ENCODE data around the gene FAM76B.

DNA sequence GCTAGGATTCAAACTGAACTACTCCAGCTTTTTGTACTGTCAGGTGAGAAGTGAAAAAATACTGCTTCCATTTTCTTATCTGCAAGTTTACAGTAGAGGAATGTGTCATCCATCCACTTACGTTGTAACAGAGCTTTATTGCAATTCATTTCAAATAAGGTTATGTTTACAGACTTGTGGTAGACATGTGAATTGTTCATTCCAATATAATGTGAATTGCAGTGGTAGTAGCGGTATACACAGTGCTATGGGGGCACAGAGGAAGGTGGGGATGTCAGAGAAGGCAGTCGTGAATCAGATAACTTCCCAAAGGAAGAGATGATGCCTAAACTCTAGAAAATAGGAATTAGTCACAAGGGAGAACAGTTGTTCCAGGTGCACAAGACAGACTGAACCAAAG, 43.2 kb upstream of the FAM76B start:
- TF ChIP-seq POLR2AphosphoS5 (IDR thresholded peaks at IDR 0.05) (no peak), POLR2A (IDR thresholded peaks at IDR 0.05) (no peak), EP300 (IDR thresholded peaks at IDR 0.05) (no peak)
- TF ChIP-seq, protein P1, sequence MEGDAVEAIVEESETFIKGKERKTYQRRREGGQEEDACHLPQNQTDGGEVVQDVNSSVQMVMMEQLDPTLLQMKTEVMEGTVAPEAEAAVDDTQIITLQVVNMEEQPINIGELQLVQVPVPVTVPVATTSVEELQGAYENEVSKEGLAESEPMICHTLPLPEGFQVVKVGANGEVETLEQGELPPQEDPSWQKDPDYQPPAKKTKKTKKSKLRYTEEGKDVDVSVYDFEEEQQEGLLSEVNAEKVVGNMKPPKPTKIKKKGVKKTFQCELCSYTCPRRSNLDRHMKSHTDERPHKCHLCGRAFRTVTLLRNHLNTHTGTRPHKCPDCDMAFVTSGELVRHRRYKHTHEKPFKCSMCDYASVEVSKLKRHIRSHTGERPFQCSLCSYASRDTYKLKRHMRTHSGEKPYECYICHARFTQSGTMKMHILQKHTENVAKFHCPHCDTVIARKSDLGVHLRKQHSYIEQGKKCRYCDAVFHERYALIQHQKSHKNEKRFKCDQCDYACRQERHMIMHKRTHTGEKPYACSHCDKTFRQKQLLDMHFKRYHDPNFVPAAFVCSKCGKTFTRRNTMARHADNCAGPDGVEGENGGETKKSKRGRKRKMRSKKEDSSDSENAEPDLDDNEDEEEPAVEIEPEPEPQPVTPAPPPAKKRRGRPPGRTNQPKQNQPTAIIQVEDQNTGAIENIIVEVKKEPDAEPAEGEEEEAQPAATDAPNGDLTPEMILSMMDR (IDR thresholded peaks at IDR 0.05) = no peak

All from stomach (tissue), 4 donors.